OCI-LY7 (cell line): ENCODE measurements around the gene PDE9A. TPM values are rescaled to one million over a fixed set of nuclear protein-coding genes. Genes with fewer than 3 reads are reported as not detected.

Experiments
- BruUV-seq: library from RNA; stranded (reverse); fragments of 400-500 nt; replicated peaks from 2 replicates; lab custom pipeline; 2021; lab: Mats Ljungman, UMichigan
- CTCF ChIA-PET: fragments of 300-600 bp; sonication (Branson Sonifier 250); formaldehyde crosslinking; loops from one replicate; lab custom pipeline; 2022; ENCODE audit warnings: antibody characterized with exemption; ENCODE audit not compliant: unreplicated experiment; lab: Charles Lee
- POLR2A ChIA-PET: fragments of 300-600 bp; sonication (Branson Sonifier 250); formaldehyde crosslinking; loops from one replicate; lab custom pipeline; 2022; ENCODE audit warnings: antibody characterized with exemption; lab: Charles Lee
- DNase-seq: peaks from one replicate; pipeline ENCODE4 v3.0.0-alpha.2; 2015; ENCODE audit warnings: low spot score
- H2AFZ ChIP-seq: fragments of 200-600 bp; sonication (generic), shearing (Covaris generic); 2 replicates; pipeline ENCODE4 v1.6.1; 2014; ENCODE audit warnings: mild to moderate bottlenecking, antibody characterized with exemption, low read length, moderate library complexity
- H3K27ac ChIP-seq: fragments of 200-600 bp; sonication (generic); 2 replicates; pipeline ENCODE4 v1.5.1; 2014; ENCODE audit warnings: mixed run types, low read depth, mild to moderate bottlenecking, moderate library complexity, low read length, inconsistent platforms; ENCODE audit not compliant: poor library complexity, severe bottlenecking
- H3K36me3 ChIP-seq: fragments of 200-600 bp; sonication (generic); 2 replicates; pipeline ENCODE4 v1.6.1; 2014; ENCODE audit warnings: mild to moderate bottlenecking, antibody characterized with exemption, low read length, moderate library complexity, mixed read lengths; ENCODE audit not compliant: insufficient read depth
- H3K4me1 ChIP-seq: fragments of 200-600 bp; sonication (generic); 2 replicates; pipeline ENCODE4 v1.5.1; 2014; ENCODE audit warnings: mild to moderate bottlenecking, low read length; ENCODE audit not compliant: insufficient read depth, poor library complexity, severe bottlenecking
- H3K4me2 ChIP-seq: fragments of 200-600 bp; sonication (generic); 2 replicates; pipeline ENCODE4 v1.6.1; 2014; ENCODE audit warnings: mild to moderate bottlenecking, low read length
- H3K4me3 ChIP-seq: fragments of 200-600 bp; sonication (generic); 2 replicates; pipeline ENCODE4 v1.5.1; 2014; ENCODE audit warnings: mild to moderate bottlenecking, low read depth, low read length; ENCODE audit not compliant: poor library complexity, severe bottlenecking
- H3K79me2 ChIP-seq: fragments of 200-600 bp; sonication (generic); 2 replicates; pipeline ENCODE4 v1.6.1; 2016; ENCODE audit warnings: low read depth, mild to moderate bottlenecking, low read length, moderate library complexity, mixed read lengths; ENCODE audit not compliant: insufficient read depth
- H3K9me2 ChIP-seq: fragments of 200-600 bp; sonication (generic); 2 replicates; pipeline ENCODE4 v1.6.1; 2016; ENCODE audit warnings: mild to moderate bottlenecking, low read length, mixed read lengths; ENCODE audit not compliant: insufficient read depth
- H3K9me3 ChIP-seq: fragments of 200-600 bp; sonication (generic); 2 replicates; pipeline ENCODE4 v1.6.1; 2014; ENCODE audit warnings: mild to moderate bottlenecking, mixed run types, low read length, mixed read lengths
- H4K20me1 ChIP-seq: fragments of 200-600 bp; sonication (generic); 2 replicates; pipeline ENCODE4 v1.6.1; 2014; ENCODE audit warnings: mild to moderate bottlenecking, antibody characterized with exemption, low read length, moderate library complexity, mixed read lengths; ENCODE audit not compliant: insufficient read depth
- EZH2phosphoT487 ChIP-seq: fragments of 200-600 bp; sonication (generic); IDR thresholded peaks from 2 replicates; pipeline ENCODE4 v1.6.1; 2018; ENCODE audit warnings: low read depth, borderline replicate concordance, mild to moderate bottlenecking, mixed run types, antibody characterized with exemption, low read length, moderate library complexity, mixed read lengths
- intact Hi-C: fragments of 100-400 bp; cut with micrococcal nuclease; formaldehyde crosslinking; loops from one replicate; pipeline ENCODE4 v1.10.0; 2022; ENCODE audit not compliant: unreplicated experiment
- total RNA-seq, 2 experiments: library from RNA; depleted of rRNA in 1 of 2; stranded (reverse); fragments of >200 nt in 1 of 2; shearing (Covaris generic) in 1 of 2; gene quantifications; 2 replicates each; pipeline ENCODE4 v1.2.3, GENCODE V29; 2014 to 2022
- TF ChIP-seq, protein P1 (sequence below): fragments of 200-600 bp; sonication (generic); conservative IDR thresholded peaks from 2 replicates; pipeline ENCODE4 v1.5.1; 2014; ENCODE audit warnings: mild to moderate bottlenecking, antibody characterized with exemption, low read length, moderate library complexity, mixed read lengths

Gene PDE9A
- total RNA-seq, 2 experiments from 2014 or later, result 11.4 to 22.4 TPM

- ChIA-PET CTCF (no interaction called here), POLR2A (interaction anchor here (0.7 kb wide), 1 partner anchor 17 kb away, joined by 3 read pairs; no protein-coding TSS in a partner anchor)
- no peak overlapping the region for H2AFZ ChIP-seq
- no peak overlapping the region for H3K27ac ChIP-seq
- H3K4me1 ChIP-seq, result no peaks in the 10 kb centered on the region
- no peaks in the 10 kb centered on the region for H3K9me2 ChIP-seq
- H3K4me3 ChIP-seq, result no peak overlapping the region
- DNase-seq, result no peak
- H3K79me2 ChIP-seq, result no peaks in the 10 kb centered on the region
- BruUV-seq, result no TSS peak
- TF ChIP-seq, protein P1, sequence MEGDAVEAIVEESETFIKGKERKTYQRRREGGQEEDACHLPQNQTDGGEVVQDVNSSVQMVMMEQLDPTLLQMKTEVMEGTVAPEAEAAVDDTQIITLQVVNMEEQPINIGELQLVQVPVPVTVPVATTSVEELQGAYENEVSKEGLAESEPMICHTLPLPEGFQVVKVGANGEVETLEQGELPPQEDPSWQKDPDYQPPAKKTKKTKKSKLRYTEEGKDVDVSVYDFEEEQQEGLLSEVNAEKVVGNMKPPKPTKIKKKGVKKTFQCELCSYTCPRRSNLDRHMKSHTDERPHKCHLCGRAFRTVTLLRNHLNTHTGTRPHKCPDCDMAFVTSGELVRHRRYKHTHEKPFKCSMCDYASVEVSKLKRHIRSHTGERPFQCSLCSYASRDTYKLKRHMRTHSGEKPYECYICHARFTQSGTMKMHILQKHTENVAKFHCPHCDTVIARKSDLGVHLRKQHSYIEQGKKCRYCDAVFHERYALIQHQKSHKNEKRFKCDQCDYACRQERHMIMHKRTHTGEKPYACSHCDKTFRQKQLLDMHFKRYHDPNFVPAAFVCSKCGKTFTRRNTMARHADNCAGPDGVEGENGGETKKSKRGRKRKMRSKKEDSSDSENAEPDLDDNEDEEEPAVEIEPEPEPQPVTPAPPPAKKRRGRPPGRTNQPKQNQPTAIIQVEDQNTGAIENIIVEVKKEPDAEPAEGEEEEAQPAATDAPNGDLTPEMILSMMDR, result no peak
- no peak for TF ChIP-seq EZH2phosphoT487
- H4K20me1 ChIP-seq, result no peaks in the 10 kb centered on the region
- H3K4me2 ChIP-seq, result no peak overlapping the region
- H3K9me3 ChIP-seq, result no peaks in the 10 kb centered on the region
- no peaks in the 10 kb centered on the region for H3K36me3 ChIP-seq
- intact Hi-C loops, result no loop called here
These were observed 52.4 kb downstream of the PDE9A start for GRCh38 chr21:42705746-42706374.

DNA sequence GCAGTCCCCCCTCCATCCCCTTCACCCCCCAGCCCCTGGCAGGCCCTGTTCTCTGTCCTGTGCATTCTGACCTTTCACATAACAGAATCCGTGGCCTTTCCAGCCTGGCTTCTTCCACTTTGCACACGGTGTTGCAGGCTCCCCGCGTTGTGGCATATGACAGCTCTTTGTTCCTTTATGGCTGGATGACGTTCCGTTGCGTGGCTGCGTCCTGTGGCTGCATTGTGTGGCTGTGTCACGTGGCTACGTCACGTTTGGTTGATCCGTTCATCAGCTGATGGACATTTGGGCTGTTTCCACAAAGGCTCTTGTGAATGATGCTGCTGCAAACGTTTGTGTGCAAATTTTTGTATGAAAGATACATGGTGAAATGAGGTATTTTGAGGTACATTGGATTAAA lies 53.3 kb downstream of the PDE9A start:
- BruUV-seq, result no TSS peak
- POLR2A ChIA-PET, result interaction anchor here (0.6 kb wide), 1 partner anchor 14 kb away, joined by 4 read pairs; no protein-coding TSS in a partner anchor
- Histone ChIP-seq H3K4me1 (no peaks in the 10 kb centered on the region), H3K79me2 (no peaks in the 10 kb centered on the region), H3K4me3 (no peak overlapping the region), H3K9me3 (no peaks in the 10 kb centered on the region), H3K36me3 (no peaks in the 10 kb centered on the region), H3K9me2 (no peaks in the 10 kb centered on the region), H4K20me1 (no peaks in the 10 kb centered on the region), H3K27ac (no peak overlapping the region), H2AFZ (no peak overlapping the region), H3K4me2 (no peak overlapping the region)
- TF ChIP-seq EZH2phosphoT487, result no peak
- TF ChIP-seq, protein P1, result no peak
- DNase-seq, result no peak
- intact Hi-C loops, result no loop called here
- CTCF ChIA-PET, result no interaction called here

DNA sequence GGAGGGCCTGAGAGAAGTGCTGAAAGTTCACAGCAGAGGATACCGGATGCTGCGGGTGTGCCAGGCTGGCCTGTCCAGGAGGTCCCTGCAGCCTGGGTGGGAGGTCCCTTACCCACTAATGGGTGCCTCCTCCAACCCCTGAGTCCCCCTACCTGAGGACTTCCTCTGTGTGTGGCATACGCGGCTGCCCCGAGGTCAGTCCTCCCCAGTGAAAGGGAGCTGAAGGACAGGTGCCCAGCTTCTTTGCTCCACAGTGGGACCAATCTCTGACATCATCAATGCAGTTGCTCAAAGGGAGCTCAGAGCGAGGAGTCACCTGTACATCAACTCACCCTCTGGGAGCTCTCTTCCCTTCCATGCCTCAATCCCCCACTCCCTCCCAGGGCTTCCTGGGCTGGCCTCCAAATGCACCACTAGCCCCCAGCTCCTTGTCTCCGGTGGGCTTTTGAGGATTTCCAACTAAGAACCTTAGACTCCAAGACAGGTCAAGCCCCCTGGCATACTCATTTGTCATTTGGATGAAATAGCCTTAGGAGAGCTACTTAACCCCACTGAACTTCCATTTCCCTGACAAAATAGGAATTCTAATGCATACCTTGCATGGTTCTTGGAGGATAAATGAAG lies 53.9 kb downstream of the PDE9A start:
- Histone ChIP-seq H3K4me1 (no peaks in the 10 kb centered on the region), H2AFZ (no peak overlapping the region), H3K4me3 (no peak overlapping the region), H4K20me1 (no peaks in the 10 kb centered on the region), H3K9me3 (no peaks in the 10 kb centered on the region), H3K4me2 (no peak overlapping the region), H3K9me2 (no peaks in the 10 kb centered on the region), H3K79me2 (no peaks in the 10 kb centered on the region), H3K36me3 (no peaks in the 10 kb centered on the region), H3K27ac (no peak overlapping the region)
- POLR2A ChIA-PET, result interaction anchor here (0.5 to 0.6 kb wide), 2 partner anchors 14 to 167 kb away, joined by 3 to 4 read pairs; no protein-coding TSS in a partner anchor
- intact Hi-C loops, result no loop called here
- DNase-seq, result no peak
- no TSS peak for BruUV-seq
- CTCF ChIA-PET, result no interaction called here
- TF ChIP-seq, protein P1, result no peak
- TF ChIP-seq EZH2phosphoT487, result no peak
